ENCODE measurements around the gene SDF2. TPM values are rescaled to one million over a fixed set of nuclear protein-coding genes. Genes with fewer than 3 reads are reported as not detected.

SDF2 gene
- total and polyA plus RNA-seq, 5 experiments from 2014 or later, result 38.4 to 76.3 (median 55.8) TPM

Other genes with a start within 250 kb of the SDF2 start
- not detected for gene SLC13A2, start 188.3 kb downstream of the SDF2 start, total RNA-seq
- gene SLC13A2, start 188.3 kb downstream of the SDF2 start, polyA plus RNA-seq, result not detected
- gene FOXN1, start 155.6 kb downstream of the SDF2 start, total RNA-seq, result not detected
- not detected for gene FOXN1, start 155.6 kb downstream of the SDF2 start, polyA plus RNA-seq
- 10 to 100 TPM; 36.6 to 43.8 TPM for gene UNC119, start 109.3 kb downstream of the SDF2 start, total RNA-seq
- 10 to 100 TPM; 18.4 to 27.1 (median 26.6) TPM for gene UNC119, start 109.3 kb downstream of the SDF2 start, polyA plus RNA-seq
- gene PIGS, start 90.4 kb downstream of the SDF2 start, total RNA-seq, result 10 to 100 TPM; 51.3 to 51.4 TPM
- gene PIGS, start 90.4 kb downstream of the SDF2 start, polyA plus RNA-seq, result 10 to 100 TPM; 36.7 to 48.1 (median 42.0) TPM
- gene ALDOC, start 85.0 kb downstream of the SDF2 start, total RNA-seq, result 10 to 100 TPM; 36.1 to 37.5 TPM
- gene ALDOC, start 85.0 kb downstream of the SDF2 start, polyA plus RNA-seq, result 10 to 100 TPM; 65.3 to 86.7 (median 78.9) TPM
- 10 to 100 TPM; 10.6 to 11.2 TPM for gene SPAG5, start 62.9 kb downstream of the SDF2 start, total RNA-seq
- gene SPAG5, start 62.9 kb downstream of the SDF2 start, polyA plus RNA-seq, result 1 to 10 TPM in 1 of 3 donors, under 1 TPM in 2; 0.40 to 2.7 (median 0.81) TPM
- gene RSKR, start 47.7 kb downstream of the SDF2 start, total RNA-seq, result 10 to 100 TPM; 27.3 to 28.9 TPM
- under 1 TPM; 0.11 to 0.75 (median 0.24) TPM for gene RSKR, start 47.7 kb downstream of the SDF2 start, polyA plus RNA-seq
- 100 to 1,000 TPM; 137 to 149 TPM for gene BLTP2, start 16.7 kb downstream of the SDF2 start, total RNA-seq
- 10 to 100 TPM; 36.0 to 51.7 (median 36.1) TPM for gene BLTP2, start 16.7 kb downstream of the SDF2 start, polyA plus RNA-seq
- gene SUPT6H, start 299 bp upstream of the SDF2 start, total RNA-seq, result 100 to 1,000 TPM in 1 of 2 experiments, 10 to 100 TPM in 1; 88.1 to 105 TPM
- 10 to 100 TPM in 1 of 3 donors, 1 to 10 TPM in 2; 7.4 to 22.0 (median 10.0) TPM for gene SUPT6H, start 299 bp upstream of the SDF2 start, polyA plus RNA-seq
- gene PROCA1, start 50.0 kb upstream of the SDF2 start, total RNA-seq, result 10 to 100 TPM; 16.7 to 17.3 TPM
- 1 to 10 TPM in 1 of 3 donors, under 1 TPM in 2; 0.16 to 2.0 (median 0.20) TPM for gene PROCA1, start 50.0 kb upstream of the SDF2 start, polyA plus RNA-seq
- 1 to 10 TPM; 5.0 to 5.7 TPM for gene RAB34, start 56.0 kb upstream of the SDF2 start, total RNA-seq
- gene RAB34, start 56.0 kb upstream of the SDF2 start, polyA plus RNA-seq, result 10 to 100 TPM in 1 of 3 donors, 1 to 10 TPM in 2; 3.3 to 10.2 (median 7.7) TPM
- 1,000 to 10,000 TPM; 3,189 to 3,253 TPM for gene RPL23A, start 58.1 kb upstream of the SDF2 start, total RNA-seq
- 1,000 to 10,000 TPM; 6,432 to 6,679 (median 6,593) TPM for gene RPL23A, start 58.1 kb upstream of the SDF2 start, polyA plus RNA-seq
- gene TLCD1, start 64.3 kb upstream of the SDF2 start, total RNA-seq, result under 1 TPM in 1 of 2 experiments, not detected in 1; 0.88 TPM
- under 1 TPM in 1 of 3 donors, not detected in 2; 0.22 TPM for gene TLCD1, start 64.3 kb upstream of the SDF2 start, polyA plus RNA-seq
- gene NEK8, start 66.9 kb upstream of the SDF2 start, total RNA-seq, result 10 to 100 TPM; 12.8 to 15.1 TPM
- gene NEK8, start 66.9 kb upstream of the SDF2 start, polyA plus RNA-seq, result 1 to 10 TPM; 3.2 to 4.0 (median 3.4) TPM
- gene TRAF4, start 82.1 kb upstream of the SDF2 start, total RNA-seq, result 10 to 100 TPM; 32.3 to 36.2 TPM
- gene TRAF4, start 82.1 kb upstream of the SDF2 start, polyA plus RNA-seq, result 1 to 10 TPM in 2 of 3 donors, under 1 TPM in 1; 0.99 to 1.3 (median 1.0) TPM
- 10 to 100 TPM; 16.9 to 23.1 TPM for gene FAM222B, start 180.9 kb upstream of the SDF2 start, total RNA-seq
- 10 to 100 TPM in 1 of 3 donors, 1 to 10 TPM in 2; 7.5 to 20.0 (median 9.2) TPM for gene FAM222B, start 180.9 kb upstream of the SDF2 start, polyA plus RNA-seq
- 10 to 100 TPM; 25.3 to 25.8 TPM for gene ERAL1, start 193.1 kb upstream of the SDF2 start, total RNA-seq
- 10 to 100 TPM; 32.7 to 54.9 (median 38.0) TPM for gene ERAL1, start 193.1 kb upstream of the SDF2 start, polyA plus RNA-seq
- 100 to 1,000 TPM; 206 to 213 TPM for gene FLOT2, start 235.8 kb upstream of the SDF2 start, total RNA-seq
- 100 to 1,000 TPM; 230 to 253 (median 237) TPM for gene FLOT2, start 235.8 kb upstream of the SDF2 start, polyA plus RNA-seq
- 10 to 100 TPM; 46.1 to 47.3 TPM for gene DHRS13, start 241.2 kb upstream of the SDF2 start, total RNA-seq
- gene DHRS13, start 241.2 kb upstream of the SDF2 start, polyA plus RNA-seq, result 10 to 100 TPM; 17.1 to 22.8 (median 19.4) TPM

All from naive thymus-derived CD8-positive, alpha-beta T cell (primary cell).